GM21576 (cell line): ENCODE measurements around the gene NFE2.
"Not testable (repeated sequence)": the region's sequence is repeated elsewhere in the genome, so short reads cannot be mapped to it uniquely, and the experiment has no call there.

Experiments used
- ATAC-seq: cut with Tn5 transposase; IDR thresholded peaks from one replicate; pipeline ENCODE4 v1.9.1; 2021; ENCODE audit warnings: mild to moderate bottlenecking, moderate library complexity; ENCODE audit not compliant: unreplicated experiment

Gene NFE2

DNA sequence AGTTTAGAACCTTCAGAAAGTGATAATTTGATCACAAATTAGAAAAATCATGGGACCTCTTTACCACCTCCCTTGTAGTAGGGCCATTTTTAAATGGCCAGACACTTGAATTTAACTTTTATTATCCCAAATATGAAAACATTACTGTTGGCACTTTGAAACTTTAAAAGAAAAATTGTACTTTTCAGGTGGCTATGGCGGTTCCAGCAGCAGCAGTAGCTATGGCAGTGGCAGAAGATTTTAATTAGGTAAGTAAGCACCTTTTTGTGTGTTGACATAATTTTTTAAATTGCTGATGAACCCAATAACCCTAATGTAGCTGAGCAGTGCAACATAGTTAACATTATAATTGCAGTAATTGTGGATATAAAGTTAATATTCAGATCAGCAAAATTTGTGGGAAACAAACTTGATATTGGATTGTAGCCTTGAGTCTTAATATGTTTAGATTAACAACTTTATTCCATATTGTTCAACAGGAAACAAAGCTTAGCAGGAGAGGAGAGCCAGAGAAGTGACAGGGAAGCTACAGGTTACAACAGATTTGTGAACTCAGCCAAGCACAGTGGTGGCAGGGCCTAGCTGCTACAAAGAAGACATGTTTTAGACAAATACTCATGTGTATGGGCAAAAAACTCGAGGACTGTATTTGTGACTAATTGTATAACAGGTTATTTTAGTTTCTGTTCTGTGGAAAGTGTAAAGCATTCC lies 16.6 kb downstream of the NFE2 start:
- not testable (repeated sequence) for ATAC-seq

GRCh38 chr12:54282949-54283593 lies 17.7 kb downstream of the NFE2 start:
- no peak for ATAC-seq

DNA sequence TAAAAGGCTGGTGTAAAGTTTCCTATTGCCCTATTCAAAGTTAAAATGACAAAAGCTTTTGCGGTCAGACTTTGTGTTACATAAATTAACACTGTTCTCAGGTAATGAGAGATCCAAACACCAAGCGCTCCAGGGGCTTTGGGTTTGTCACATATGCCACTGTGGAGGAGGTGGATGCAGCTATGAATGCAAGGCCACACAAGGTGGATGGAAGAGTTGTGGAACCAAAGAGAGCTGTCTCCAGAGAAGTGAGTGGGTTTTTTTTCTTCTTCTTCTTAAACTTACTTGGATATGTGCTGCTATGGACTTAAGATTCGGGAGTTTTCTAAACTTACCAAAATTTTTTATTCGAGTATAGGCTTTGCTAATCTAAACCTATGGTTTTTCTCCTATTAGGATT lies 19.1 kb downstream of the NFE2 start:
- not testable (repeated sequence) for ATAC-seq

DNA sequence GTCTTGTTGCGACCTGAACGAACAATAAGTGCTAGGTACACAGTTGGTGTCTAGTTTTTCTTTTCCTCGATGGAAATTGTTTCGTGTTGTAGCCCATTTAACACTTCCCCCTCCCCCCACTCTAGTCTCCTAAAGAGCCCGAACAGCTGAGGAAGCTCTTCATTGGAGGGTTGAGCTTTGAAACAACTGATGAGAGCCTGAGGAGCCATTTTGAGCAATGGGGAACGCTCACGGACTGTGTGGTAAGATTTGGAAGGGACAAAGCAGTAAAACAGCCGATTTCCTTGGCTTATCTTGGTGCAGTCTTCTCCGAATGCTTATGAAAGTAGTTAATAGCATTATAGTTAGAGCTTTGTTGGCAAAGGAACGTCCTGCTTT lies 19.6 kb downstream of the NFE2 start:
- ATAC-seq = not testable (repeated sequence)

DNA sequence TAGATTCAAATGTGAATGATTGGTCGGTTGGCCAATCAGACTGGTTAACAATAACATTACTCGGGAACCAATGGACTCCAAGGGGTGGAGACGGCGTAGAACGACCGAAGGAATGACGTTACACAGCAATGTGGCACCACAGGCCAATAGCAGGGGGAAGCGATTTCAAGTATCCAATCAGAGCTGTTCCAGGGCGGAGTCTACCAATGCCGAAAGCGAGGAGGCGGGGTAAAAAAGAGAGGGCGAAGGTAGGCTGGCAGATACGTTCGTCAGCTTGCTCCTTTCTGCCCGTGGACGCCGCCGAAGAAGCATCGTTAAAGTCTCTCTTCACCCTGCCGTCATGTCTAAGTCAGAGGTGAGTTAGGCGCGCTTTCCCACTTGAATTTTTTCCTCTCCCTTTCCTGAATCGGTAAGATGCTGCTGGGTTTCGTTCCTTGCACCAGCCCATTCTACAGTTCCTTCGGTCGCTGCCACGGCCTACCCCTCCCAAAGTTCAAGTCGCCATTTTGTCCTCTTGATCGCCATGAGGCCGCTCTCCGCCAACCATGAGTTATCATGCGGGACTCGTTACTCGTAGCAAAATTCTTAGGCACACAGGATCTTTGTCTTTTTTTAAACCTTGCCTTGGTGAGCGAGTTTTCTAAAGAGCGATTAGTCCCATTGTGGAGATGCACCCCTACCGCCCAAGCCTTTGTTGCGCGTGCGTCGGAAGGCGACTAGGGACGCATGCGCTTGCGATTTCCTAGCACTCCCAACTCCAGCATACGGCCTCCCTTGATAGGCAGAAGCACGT lies 20.2 kb downstream of the NFE2 start, which contains the start of gene HNRNPA1:
Gene HNRNPA1, plus strand, starts transcription at position 259 of the 793 bp plus-strand sequence. Its CDS starts 82 bp downstream, at position 341.
- ATAC-seq = peak; percentile 84

DNA sequence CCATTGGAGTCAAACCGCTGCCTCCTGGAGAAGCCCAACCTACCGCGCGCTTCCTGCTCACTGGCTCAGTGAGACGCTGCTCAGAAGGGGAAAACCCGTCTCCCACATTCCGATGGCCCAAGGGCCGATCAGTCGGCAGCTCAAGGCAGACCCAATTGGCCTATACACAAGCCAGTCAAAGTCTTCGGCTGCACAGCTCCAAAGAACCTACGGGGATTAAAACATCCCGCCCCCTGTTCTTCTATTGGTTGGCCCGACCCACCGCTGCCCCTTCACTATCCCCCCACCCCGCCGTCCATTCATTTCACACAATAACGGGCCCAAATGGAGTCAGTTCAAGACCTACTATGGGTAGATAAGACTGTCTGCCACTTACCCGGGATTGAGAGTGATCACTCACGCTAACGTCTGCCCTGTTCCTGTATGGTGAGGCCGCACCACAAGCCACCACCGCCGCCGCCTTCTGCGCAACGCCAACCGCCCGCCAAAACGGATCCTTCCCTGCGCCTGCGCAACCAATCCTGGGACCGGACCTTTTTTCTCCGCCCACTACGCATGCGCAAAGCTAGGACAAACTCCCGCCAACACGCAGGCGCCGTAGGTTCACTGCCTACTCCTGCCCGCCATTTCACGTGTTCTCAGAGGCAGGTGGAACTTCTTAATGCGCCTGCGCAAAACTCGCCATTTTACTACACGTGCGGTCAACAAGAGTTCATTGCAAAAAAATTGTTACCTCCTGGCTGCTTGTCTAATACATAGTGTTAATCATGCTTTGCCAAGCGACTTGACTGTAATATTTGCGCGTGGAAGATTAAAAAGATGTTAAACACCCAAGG lies 21.0 kb downstream of the NFE2 start, which contains the start of gene CBX5:
Gene CBX5, minus strand, starts transcription at position 491 of the 836 bp plus-strand sequence. CDS start 22,472 bp downstream, outside the sequence.
- ATAC-seq = peak; percentile 68

GRCh38 chr12:54279227-54279631 lies 21.6 kb downstream of the NFE2 start:
- ATAC-seq = no peak

- ATAC-seq = no peak
Observed at GRCh38 chr12:54277823-54278276, 23.0 kb downstream of the NFE2 start.

DNA sequence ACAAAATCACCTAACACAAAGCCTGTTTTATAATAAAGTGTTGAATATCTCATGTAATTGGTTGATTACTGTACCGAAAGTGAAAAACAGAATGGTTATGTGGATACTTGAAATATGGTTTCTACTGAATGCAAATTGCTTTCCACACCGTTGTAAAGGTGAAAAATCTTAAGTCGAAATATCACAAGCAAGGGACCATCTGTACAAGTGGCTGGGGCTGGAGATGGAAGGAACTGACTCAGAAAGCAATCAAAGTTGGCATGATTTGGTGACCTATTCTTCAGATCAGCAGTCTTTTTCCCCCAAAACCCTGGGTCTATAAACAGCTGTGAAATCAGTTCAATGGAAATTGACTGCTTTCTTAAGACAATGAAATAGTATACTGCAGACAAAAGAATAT lies 24.4 kb downstream of the NFE2 start:
- no peak for ATAC-seq

DNA sequence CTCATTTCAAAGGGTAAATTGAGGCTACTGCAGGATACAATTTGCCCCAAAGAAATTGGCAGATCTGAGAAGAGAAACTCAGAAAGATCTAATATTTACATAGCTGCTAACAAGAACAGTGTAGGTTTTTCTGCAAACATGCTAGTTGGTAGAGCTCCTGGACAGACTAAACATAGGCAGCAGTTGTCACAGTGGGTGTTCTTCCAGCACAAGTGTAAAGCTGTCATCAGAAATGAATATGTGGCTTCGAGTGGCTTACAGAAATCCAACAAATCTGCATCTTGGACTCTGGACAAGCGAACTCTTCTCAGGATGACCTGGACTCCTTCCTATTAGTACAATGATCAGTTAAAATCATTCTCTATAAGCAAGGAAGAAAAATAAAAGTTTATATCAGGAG lies 26.8 kb downstream of the NFE2 start:
- ATAC-seq = no peak

DNA sequence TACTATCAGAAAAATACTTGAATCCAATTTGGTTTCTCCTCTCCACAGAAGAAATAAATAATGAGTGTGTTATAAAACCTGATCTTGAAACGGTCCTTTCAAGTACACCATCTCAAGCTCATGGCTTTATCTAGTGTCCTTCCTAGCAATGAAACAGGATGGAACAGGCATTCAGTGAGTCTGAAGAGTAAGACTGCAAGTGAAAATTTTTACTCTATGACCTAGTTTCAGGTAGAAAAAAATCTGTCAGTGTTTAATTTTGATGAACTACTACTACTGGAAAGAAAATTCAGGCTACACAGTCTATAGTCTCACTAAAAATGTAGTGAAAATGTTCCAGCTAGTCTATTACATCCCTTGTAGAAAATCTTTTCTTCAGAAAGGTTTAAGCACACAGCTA lies 28.6 kb downstream of the NFE2 start:
- no peak for ATAC-seq

GRCh38 chr12:54270345-54270744 lies 30.5 kb downstream of the NFE2 start:
- ATAC-seq = no peak

DNA sequence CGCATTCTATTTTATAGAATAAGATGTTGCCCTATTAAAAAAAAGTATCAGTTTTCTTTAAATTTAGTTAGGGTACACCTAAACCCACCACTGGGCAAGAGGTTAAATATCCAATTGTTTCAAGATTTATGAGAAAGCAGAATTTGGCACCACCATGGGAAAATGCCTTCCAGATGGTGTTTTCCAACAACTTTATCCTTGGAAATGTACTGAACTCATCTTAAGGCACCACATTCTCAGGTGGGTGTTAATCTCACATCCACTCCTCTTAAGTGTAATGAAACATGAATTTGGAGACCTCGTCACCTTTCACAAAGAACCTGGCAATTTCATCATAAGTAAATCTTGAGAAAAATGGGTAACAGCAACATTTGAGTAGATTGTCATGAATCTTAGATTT lies 34.0 kb downstream of the NFE2 start:
- ATAC-seq = no peak

- no peak for ATAC-seq
Observed at GRCh38 chr12:54265364-54265812, 35.4 kb downstream of the NFE2 start.

GRCh38 chr12:54262403-54262925 lies 38.4 kb downstream of the NFE2 start:
- no peak for ATAC-seq

GRCh38 chr12:54261815-54262402 lies 38.9 kb downstream of the NFE2 start:
- no peak for ATAC-seq

DNA sequence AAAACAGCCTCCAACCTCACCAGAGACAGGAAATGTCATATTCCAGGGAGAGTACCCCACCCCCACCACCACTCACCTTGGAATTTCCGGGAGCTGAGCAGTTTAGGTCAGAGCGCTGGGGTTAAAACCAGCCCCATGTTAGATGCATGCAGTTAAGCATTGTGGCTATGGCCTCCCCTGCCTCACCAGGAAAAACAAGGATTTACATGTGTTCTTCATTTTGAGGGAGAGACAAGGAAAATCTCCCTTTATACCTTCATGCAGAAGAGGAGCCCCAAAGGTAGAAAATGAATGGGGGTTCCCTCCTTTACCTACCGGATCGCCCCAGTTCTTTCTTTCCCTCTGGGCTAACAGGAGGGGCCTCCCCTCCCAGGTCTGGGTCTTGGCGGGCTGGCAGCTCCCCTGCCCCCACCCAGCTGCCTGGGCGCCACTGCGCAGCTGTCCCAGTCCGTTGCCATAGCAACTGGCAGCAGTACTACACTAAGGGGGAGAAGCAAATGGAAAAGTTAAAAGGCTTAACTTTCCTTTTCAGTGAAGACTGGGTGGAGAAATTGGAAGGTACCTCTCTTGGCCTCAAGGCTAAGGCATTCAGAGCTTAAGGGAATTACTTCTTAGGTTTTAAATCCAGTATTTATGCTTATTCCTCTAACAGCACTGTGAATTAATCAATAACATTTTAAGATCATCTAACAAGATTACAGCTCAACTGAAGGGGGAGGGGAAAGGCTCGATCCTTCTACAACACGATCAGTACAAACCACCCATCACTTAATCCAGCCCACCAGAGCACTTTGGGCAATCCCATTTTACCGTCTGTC lies 41.4 kb downstream of the NFE2 start:
- peak; percentile 67 for ATAC-seq

- no peak for ATAC-seq
Observed at GRCh38 chr12:54258201-54258681, 42.6 kb downstream of the NFE2 start.

DNA sequence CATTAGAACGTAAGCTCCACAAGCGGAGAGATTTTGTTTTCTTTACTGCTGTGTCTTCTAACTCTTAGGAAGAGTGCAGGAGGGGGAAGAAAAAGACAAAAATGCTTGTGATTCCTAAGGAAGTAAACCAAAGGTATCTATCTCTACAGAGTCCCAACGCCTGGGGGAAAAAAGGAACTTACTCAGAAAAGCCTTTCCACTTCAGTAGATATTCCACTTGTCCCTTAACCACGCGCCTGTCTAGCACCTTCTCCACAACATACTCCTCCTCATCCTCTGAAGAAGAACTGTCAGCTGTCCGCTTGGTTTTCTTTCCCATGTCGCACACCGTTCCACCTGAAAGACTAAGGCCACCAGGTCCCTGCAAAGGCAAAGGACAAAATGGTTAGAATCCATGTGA lies 43.5 kb downstream of the NFE2 start:
- no peak for ATAC-seq
